Activated naive CD4-positive, alpha-beta T cell treated with Interleukin-2 at 50 U/mL for 16 hours (primary cell): ENCODE measurements around the gene ID3.
A peak's percentile ranks its signal among the peaks of the same experiment; 100 is the strongest.
"Not testable (repeated sequence)": the region's sequence is repeated elsewhere in the genome, so short reads cannot be mapped to it uniquely, and the experiment has no call there.

Experiments
- DNase-seq: peaks from one replicate; pipeline ENCODE4 v3.0.0-alpha.2; 2020

ID3 gene

GRCh38 chr1:23588749-23589548 is 29.6 kb upstream of the ID3 start:
- no peak for DNase-seq

GRCh38 chr1:23585321-23586022 is 26.2 kb upstream of the ID3 start:
- DNase-seq = no peak

GRCh38 chr1:23583727-23584126 is 24.4 kb upstream of the ID3 start:
- not testable (repeated sequence) for DNase-seq

DNA sequence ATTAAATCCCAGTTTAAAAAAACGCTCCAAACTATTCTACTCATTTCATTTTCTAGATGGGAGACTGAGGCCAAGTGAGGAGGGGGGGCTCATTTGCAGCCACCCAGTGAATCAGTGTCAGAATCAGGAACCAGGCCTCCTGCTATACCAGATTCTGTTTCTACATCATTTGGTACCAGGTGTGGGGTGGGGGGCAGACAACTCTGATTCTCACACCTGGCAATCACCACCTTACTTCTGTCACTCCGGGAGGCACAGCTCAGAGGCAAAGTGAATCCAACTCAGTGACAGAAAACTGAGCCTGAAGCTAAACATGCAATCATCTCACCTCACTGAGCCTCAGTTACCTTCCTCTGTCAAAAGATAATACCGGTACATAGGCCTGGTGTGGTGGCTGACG is 23.5 kb upstream of the ID3 start:
- no peak for DNase-seq

- DNase-seq = no peak
Measured at GRCh38 chr1:23581219-23581618, 21.9 kb upstream of the ID3 start.

- DNase-seq = no peak
Measured at GRCh38 chr1:23578997-23579363, 19.7 kb upstream of the ID3 start.

DNA sequence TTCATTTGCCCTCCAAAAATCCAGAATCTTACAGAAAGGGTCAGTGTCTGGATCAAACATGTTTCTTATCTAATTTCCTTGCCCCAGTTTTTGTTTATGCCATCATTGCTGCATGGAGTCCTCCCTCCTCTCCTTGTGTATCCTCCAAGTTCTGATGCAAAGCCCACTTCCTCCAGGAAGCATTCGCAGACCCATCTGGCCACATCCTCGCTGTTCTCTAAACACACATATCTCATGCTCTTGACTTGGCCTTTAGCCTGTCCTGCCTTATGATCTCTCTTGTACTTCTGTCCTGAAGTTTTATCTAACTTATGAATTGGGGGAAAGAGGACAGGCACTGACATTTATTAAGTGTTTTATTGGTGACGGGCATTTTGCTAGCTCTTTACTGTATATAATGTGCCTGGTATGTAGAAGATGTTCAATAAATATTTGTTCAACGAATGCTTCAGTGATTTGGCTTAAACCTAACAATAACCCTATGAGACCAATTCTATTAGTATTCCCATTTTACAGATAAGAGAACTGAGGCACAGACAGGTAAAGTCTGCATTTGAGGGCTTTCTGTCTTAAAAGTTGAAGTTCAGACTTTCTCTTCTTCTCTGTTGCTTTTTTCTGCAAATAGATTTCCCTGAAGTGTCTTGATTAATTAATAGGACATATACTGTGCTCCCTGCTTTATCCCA is 19.2 kb upstream of the ID3 start:
- DNase-seq = no peak

- DNase-seq = peak; percentile 48
Measured at GRCh38 chr1:23577056-23578004, 18.0 kb upstream of the ID3 start.

- DNase-seq = no peak
Measured at GRCh38 chr1:23576338-23577055, 17.2 kb upstream of the ID3 start.

- no peak for DNase-seq
Measured at GRCh38 chr1:23575226-23575810, 16.0 kb upstream of the ID3 start.

GRCh38 chr1:23574265-23574754 is 15.0 kb upstream of the ID3 start:
- DNase-seq = no peak

- no peak for DNase-seq
Measured at GRCh38 chr1:23573574-23574182, 14.4 kb upstream of the ID3 start.

GRCh38 chr1:23571465-23571864 is 12.2 kb upstream of the ID3 start:
- no peak for DNase-seq

DNA sequence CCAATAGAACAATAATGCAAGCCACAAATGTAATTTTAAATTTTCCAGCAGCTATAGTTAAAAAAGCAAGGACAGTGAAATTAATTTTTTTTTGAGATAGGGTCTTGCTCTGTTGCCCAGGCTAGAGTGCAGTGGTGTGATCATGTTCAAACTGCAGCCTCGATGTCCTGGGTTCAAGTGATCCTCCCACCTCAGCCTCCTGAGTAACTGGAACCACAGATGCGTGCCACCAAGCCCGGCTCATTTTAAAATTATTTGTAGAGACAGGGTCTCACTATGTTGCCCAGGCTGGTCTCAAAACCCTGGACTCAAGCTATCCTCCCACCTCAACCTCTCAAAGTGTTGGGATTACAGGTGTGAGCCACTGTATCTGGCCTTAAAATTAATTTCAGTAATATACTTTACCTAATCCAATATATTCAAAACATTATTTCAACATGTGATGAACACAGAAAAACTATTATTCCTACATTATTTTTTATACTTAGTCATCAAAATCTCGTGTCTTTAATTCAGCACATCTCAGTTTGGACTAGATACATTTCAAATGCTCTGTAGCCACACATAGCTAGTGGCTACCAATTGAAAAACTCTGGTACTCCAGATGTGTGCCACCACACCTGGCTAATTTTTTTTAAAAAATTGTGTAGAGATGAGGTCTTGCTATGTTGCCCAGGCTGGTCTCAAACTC is 10.8 kb upstream of the ID3 start:
- DNase-seq = no peak

- DNase-seq = no peak
Measured at GRCh38 chr1:23568608-23569383, 9.5 kb upstream of the ID3 start.

DNA sequence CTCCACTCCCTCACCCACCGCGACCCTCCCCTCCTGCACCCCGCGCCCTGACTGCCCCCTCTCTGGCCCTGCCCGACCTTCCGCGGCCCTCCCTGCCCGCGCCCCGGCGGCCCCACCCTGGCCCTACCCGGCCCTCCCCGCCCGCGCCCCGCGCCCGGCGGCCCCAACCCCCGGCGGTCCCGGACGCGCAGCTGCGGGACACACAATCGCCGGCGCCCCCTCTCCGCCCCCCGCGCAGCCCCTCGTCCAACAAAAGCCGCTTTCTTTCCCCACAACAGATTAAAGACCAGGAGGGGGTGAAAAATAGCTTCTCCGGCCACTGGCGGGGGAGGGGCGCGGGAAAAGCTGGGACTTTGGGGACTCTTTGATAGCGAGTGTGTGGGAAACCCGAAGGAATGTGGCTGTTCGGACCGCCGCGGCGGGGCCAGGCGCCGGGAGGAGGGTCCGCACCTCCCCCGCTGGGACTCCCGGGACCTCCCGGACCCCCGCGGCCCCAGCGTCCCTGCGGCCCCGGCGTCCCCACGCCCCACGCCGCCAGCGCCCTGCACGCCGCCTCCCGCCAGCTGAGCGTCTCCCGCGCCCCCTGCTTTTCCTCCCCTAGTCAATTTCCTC is 8.8 kb upstream of the ID3 start:
- no peak for DNase-seq

GRCh38 chr1:23567629-23567995 is 8.3 kb upstream of the ID3 start:
- no peak for DNase-seq

- DNase-seq = no peak
Measured at GRCh38 chr1:23566304-23566703, 7.0 kb upstream of the ID3 start.

GRCh38 chr1:23565776-23566175 is 6.5 kb upstream of the ID3 start:
- no peak for DNase-seq
